ENCODE data around the gene TUBB4A.
A peak's percentile ranks its signal among the peaks of the same experiment; 100 is the strongest.

TUBB4A gene

GRCh38 chr19:6495947-6496346 is 6.2 kb downstream of the TUBB4A start:
- no peak for DNase-seq (ENCODE audit: low spot score)

- DNase-seq (ENCODE audit: low spot score) = no peak
Measured at GRCh38 chr19:6494438-6495036, 7.6 kb downstream of the TUBB4A start.

- no peak for DNase-seq (ENCODE audit: low spot score)
Measured at GRCh38 chr19:6491802-6492592, 10.1 kb downstream of the TUBB4A start.

- DNase-seq (ENCODE audit: low spot score) = no peak
Measured at GRCh38 chr19:6490134-6490533, 12.0 kb downstream of the TUBB4A start.

- no peak for DNase-seq (ENCODE audit: low spot score)
Measured at GRCh38 chr19:6489278-6490061, 12.6 kb downstream of the TUBB4A start.

GRCh38 chr19:6484831-6485230 is 17.3 kb downstream of the TUBB4A start:
- DNase-seq (ENCODE audit: low spot score) = no peak

- DNase-seq (ENCODE audit: low spot score) = no peak
Measured at GRCh38 chr19:6484230-6484629, 17.9 kb downstream of the TUBB4A start.

- no peak for DNase-seq (ENCODE audit: low spot score)
Measured at GRCh38 chr19:6483235-6483634, 18.9 kb downstream of the TUBB4A start.

- no peak for DNase-seq (ENCODE audit: low spot score)
Measured at GRCh38 chr19:6482343-6482686, 19.8 kb downstream of the TUBB4A start.

- DNase-seq (ENCODE audit: low spot score) = peak; percentile 33
Measured at GRCh38 chr19:6481541-6482342, 20.4 kb downstream of the TUBB4A start, which contains the start of gene DENND1C. TSS of gene DENND1C (minus strand) at chr19:6481787. CDS start at chr19:6481695, 92 bp downstream.

GRCh38 chr19:6480848-6481415 is 21.2 kb downstream of the TUBB4A start:
- DNase-seq (ENCODE audit: low spot score) = no peak

- no peak for DNase-seq (ENCODE audit: low spot score)
Measured at GRCh38 chr19:6479836-6480398, 22.2 kb downstream of the TUBB4A start.

- DNase-seq (ENCODE audit: low spot score) = no peak
Measured at GRCh38 chr19:6478815-6479214, 23.3 kb downstream of the TUBB4A start.

GRCh38 chr19:6476896-6477431 is 25.1 kb downstream of the TUBB4A start:
- DNase-seq (ENCODE audit: low spot score) = no peak

GRCh38 chr19:6476155-6476895 is 25.8 kb downstream of the TUBB4A start:
- peak; percentile 63 for DNase-seq (ENCODE audit: low spot score)

- no peak for DNase-seq (ENCODE audit: low spot score)
Measured at GRCh38 chr19:6475321-6476108, 26.6 kb downstream of the TUBB4A start.

GRCh38 chr19:6473647-6474046 is 28.5 kb downstream of the TUBB4A start:
- DNase-seq (ENCODE audit: low spot score) = no peak

- no peak for DNase-seq (ENCODE audit: low spot score)
Measured at GRCh38 chr19:6472713-6473112, 29.4 kb downstream of the TUBB4A start.

- DNase-seq (ENCODE audit: low spot score) = no peak
Measured at GRCh38 chr19:6471076-6471475, 31.0 kb downstream of the TUBB4A start.

All from SK-N-DZ (cell line).